GM19099 (cell line): ENCODE measurements around the gene GHRH.

ENCODE experiments used
- POLR2A ChIP-seq: IDR thresholded peaks from 3 replicates; pipeline ENCODE4 v1.6.1; 2011; ENCODE audit warnings: low read depth; ENCODE audit not compliant: insufficient read length; ENCODE audit errors: extremely low read depth

Gene GHRH

GRCh38 chr20:37219751-37220668 lies 41.6 kb downstream of the GHRH start:
- TF ChIP-seq POLR2A: no peak

- no peak for TF ChIP-seq POLR2A
Observed at GRCh38 chr20:37218976-37219375, 42.6 kb downstream of the GHRH start.

GRCh38 chr20:37218441-37218840 lies 43.2 kb downstream of the GHRH start:
- no peak for TF ChIP-seq POLR2A

DNA sequence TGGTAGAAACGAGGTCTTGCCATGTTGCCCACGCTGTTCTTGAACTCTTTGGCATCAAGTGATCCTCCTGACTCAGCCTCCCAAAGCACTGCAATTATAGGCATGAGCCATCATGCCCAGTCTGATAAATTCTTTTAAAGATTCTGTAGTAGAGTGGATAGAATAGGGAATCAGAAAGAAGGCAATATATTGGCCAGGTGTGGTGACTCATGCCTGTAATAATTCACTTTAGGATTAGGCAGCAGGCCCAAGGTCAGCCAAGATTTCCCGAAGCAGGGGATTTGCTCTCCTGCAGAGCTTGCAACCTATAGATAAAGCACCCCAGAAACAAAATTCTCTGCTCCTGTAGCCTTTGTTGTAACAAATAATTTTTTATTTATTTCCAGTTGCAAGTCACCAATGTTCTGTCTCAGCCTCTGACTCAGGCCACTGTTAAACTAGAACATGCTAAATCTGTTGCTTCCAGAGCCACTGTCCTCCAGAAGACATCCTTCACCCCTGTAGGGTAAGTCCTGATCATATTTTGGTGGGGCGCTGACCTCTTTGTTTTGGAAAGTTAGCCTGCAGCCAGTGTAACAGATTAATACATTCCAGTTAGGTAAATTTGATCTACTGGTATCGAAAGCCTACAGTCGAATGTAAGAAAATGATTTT lies 51.8 kb downstream of the GHRH start:
- TF ChIP-seq POLR2A: no peak

DNA sequence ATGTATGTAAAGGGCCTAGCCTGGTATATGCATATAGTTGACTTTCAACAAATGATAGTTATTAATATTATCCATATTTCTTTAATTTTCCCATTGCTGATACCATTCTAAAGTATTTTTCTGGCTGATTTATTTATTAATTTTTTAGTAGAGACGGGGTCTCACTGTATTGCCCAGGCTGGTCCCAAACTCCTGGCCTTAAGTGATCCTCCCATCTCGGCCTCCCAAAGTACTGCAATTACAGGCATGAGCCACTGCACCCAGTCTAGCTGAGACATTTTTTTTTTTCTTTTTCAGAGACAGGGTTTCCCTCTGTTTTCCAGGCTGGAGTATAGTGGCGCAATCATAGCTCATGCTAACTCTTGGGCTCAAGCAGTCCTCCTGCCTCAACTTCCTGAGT lies 52.4 kb downstream of the GHRH start:
- no peak for TF ChIP-seq POLR2A

GRCh38 chr20:37207171-37207570 lies 54.4 kb downstream of the GHRH start:
- no peak for TF ChIP-seq POLR2A

GRCh38 chr20:37205794-37206193 lies 55.8 kb downstream of the GHRH start:
- no peak for TF ChIP-seq POLR2A

GRCh38 chr20:37205130-37205529 lies 56.5 kb downstream of the GHRH start:
- no peak for TF ChIP-seq POLR2A

DNA sequence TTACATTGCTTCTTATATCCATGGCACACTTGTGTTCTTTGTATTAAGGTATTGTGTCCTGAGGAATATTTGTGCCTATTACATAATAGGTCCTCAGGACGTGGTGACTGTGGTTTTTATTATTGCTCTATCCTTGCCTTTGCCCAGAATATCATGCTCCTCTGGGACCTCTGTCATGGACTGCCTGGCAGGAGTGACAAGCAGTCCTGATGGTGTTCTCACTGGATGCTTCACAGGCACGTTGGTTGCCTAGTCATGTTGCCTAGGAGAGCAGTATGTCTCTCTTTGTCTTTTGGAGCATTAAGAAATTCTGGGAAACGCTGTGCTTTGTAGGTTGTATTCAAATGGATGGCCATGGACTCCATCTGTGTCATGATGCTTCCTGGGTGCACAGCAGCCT lies 57.6 kb downstream of the GHRH start:
- no peak for TF ChIP-seq POLR2A

DNA sequence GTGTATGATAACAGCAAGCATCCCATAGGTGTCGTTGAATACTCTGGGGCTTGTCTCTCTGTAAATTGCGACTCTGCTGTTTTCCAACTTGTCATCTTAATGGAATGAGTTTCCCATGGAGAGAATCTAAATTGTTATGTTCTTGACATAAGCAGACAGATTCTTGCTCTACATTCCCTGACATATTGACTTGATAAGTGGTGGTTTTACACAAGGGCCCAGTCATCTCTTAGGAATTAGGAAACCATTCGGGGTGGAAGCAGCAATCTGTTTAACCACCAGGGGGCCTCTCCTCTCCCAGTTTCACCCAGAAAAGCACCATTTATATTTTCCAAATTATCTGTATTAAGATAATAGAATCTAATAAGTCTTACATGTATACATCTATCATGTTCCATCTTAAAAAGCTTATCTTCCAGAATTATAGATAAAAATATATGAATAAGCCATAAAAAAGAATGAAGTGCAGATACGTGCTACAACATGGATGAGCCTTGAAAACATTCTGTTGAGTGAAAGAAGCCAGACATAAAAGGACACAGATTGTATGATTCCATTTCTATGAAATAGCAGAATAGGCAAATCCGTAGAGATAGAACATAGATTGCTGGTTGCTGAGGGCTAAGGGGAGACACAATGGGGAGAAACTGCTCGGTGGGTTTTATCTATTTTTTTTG lies 59.2 kb downstream of the GHRH start:
- TF ChIP-seq POLR2A: no peak

GRCh38 chr20:37201827-37202162 lies 59.8 kb downstream of the GHRH start:
- no peak for TF ChIP-seq POLR2A
